ENCODE data around the gene C19orf53. TPM values are rescaled to one million over a fixed set of nuclear protein-coding genes. Genes with fewer than 3 reads are reported as not detected.

Gene C19orf53
- total RNA-seq, 1 experiment from 2014 or later = 247 TPM

Other genes starting within 250 kb of the C19orf53 start
- 27.8 and 37.2 TPM in 2 replicates for gene MRI1, start 9.9 kb upstream of the C19orf53 start, total RNA-seq (2014; rRNA removed; shearing (Covaris generic); ENCODE audit: low replicate concordance)
- gene ZSWIM4, start 21.0 kb downstream of the C19orf53 start, total RNA-seq (2014; rRNA removed; shearing (Covaris generic); ENCODE audit: low replicate concordance) = 4.8 and 7.9 TPM in 2 replicates
- not detected in 2 replicates for gene NANOS3, start 102.7 kb downstream of the C19orf53 start, total RNA-seq (2014; rRNA removed; shearing (Covaris generic); ENCODE audit: low replicate concordance)
- 5.1 and 8.4 TPM in 2 replicates for gene BRME1, start 131.7 kb downstream of the C19orf53 start, total RNA-seq (2014; rRNA removed; shearing (Covaris generic); ENCODE audit: low replicate concordance)
- gene CC2D1A, start 131.7 kb downstream of the C19orf53 start, total RNA-seq (2014; rRNA removed; shearing (Covaris generic); ENCODE audit: low replicate concordance) = 26.2 and 27.3 TPM in 2 replicates
- not detected in 2 replicates for gene PODNL1, start 164.0 kb downstream of the C19orf53 start, total RNA-seq (2014; rRNA removed; shearing (Covaris generic); ENCODE audit: low replicate concordance)
- gene DCAF15, start 178.1 kb downstream of the C19orf53 start, total RNA-seq (2014; rRNA removed; shearing (Covaris generic); ENCODE audit: low replicate concordance) = 13.8 and 22.9 TPM in 2 replicates
- gene RFX1, start 231.9 kb downstream of the C19orf53 start, total RNA-seq (2014; rRNA removed; shearing (Covaris generic); ENCODE audit: low replicate concordance) = 0.86 and 3.3 TPM in 2 replicates